NCI-H526 treated with DMSO at 0.1 percent for 48 hours (cell line): ENCODE results near the gene IFITM2.
"Not testable (repeated sequence)": the region's sequence is repeated elsewhere in the genome, so short reads cannot be mapped to it uniquely, and the experiment has no call there.

Experiments used
- DNase-seq: peaks from one replicate; lab custom pipeline; 2025; lab: John Stamatoyannopoulos, UW

IFITM2 gene

DNA sequence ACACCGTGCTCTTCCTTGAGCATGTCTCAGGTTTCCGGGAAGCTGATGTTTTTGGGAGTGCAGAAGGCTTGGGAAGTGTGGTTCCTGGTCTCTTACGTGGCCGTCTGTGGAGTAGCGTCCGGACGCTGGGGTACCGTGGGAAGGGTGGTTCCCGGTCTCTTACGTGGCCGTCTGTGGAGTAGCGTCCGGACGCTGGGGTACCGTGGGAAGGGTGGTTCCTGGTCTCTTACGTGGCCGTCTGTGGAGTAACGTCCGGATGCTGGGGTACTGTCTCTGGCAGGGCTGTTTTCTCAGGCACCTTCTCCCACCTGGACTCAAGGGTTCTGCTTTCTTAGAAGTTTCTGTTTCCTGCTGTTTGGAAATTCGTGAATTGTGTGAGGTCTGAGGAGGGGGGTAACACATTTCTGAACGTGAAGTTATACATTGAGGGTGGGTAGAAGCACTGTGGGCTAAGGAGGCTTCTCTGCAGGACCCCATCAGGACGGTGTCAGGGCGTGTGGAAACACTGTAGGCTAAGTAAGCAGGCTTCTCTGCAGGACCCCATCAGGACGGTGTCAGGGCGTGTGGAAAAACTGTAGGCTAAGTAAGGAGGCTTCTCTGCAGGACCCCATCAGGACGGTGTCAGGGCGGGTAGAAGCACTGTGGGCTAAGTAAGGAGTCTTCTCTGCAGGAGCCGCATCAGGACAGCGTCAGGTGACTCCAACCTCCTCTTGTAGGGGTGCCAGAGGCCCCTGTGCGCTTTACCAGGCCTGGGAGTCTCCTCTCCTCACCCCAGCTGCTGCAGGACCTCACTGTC is 18.4 kb downstream of the IFITM2 start:
- DNase-seq: no peak

DNA sequence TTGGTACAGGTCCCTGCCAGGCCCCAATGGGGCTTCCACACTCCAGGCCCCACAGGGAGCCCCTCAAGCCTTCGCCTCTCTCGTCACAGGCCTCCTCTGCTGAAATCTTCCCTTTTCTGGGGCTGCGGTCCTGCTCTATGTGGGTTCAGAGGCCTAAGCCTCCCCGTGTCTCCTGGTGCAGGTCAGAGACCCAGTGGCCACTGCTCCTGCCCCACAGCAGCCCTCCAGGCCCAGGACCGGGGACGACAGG is 18.9 kb downstream of the IFITM2 start:
- DNase-seq: no peak

DNA sequence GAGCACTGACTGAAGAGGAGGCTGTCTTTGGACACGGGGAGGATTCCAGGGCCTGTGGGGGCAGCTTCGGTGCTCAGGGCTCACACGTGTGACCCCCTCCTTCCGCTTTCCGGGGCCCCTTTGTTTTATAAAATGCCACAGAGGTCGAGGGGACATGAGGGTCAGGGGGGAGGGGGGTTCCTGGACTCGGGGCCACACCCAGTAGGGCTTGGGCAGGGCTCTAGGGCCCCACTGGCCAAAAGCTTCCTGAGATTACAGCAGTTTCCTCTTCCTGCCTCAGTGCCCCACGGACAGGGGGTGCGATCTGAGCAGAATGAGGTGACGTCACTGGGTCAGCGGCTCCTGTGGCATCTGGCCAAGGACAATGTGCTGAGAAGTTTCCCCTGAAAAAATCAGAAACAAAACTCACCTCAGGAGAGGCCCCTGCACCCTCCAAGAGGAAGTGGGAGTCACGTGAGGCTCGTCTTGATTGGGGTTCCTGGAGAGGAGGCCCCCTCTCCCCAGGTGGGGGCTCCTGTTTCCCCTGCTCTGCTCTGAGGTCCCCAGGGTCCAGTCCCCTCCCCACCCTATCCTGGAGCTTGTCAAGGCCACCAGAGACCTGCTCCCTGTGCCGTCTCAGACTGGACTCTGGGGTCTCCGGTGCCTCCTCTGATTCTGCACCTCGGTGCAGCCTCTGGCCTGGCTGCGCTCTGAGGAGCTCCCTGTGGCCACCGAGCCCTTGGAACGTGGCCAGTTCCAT is 19.4 kb downstream of the IFITM2 start:
- DNase-seq: no peak

DNA sequence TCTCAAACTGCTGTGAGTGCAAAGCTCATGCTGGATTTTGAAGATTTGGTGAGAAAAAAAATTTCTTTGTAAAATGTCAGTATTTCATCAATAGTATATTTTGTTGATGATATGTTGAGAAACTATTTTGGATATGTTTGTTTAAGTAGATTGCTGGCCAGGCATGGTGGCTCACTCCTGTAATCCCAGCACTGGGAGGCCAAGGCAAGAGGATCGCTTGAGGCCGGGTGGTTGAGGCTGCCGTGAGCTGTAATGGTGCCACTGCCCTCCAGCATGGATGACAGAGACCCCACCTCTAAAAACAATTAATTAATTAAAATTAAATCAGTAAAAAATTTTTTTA is 19.9 kb downstream of the IFITM2 start:
- DNase-seq: no peak

DNA sequence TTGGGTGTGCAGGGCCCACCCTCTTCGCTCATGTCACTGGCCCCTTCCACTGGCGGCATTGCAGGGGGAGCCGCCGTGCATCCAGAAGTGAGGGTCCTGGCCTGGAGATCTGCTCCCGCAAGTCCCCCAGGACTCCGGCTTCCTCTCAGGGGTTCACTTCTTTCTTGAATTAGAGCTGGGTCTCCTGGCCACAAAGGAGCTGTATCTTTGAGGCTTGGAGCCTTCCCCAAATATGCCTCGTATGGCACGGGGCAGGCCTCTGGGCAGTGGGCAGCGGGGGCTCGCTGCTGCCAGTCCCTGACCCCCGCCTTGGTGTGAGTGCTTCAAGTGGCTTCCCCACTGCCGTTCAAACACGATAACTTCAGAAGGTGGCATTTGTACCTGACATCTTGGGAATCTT is 20.4 kb downstream of the IFITM2 start:
- no peak for DNase-seq

DNA sequence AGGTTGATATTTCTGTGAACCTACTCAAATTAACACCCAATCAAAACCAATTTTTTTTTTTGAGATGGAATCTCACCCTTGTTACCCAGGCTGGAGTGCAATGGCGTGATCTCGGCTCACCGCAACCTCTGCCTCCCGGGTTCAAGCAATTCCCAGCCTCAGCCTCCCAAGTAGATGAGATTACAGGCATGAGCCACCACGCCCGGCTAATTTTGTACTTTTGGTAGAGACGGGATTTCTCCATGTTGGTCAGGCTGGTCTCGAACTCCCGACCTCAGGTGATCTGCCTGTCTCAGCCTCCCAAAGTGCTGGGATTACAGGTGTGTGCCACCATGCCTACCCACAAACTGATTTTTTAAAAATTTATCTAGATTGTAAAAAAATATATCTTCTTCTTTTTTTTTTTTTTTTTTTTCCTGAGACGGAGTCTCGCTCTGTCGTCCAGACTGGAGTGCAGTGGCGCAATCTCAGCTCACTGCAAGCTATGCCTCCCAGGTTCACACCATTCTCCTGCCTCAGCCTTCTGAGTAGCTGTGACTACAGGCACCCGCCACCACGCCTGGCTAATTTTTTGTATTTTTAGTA is 21.0 kb downstream of the IFITM2 start:
- DNase-seq: not testable (repeated sequence)

DNA sequence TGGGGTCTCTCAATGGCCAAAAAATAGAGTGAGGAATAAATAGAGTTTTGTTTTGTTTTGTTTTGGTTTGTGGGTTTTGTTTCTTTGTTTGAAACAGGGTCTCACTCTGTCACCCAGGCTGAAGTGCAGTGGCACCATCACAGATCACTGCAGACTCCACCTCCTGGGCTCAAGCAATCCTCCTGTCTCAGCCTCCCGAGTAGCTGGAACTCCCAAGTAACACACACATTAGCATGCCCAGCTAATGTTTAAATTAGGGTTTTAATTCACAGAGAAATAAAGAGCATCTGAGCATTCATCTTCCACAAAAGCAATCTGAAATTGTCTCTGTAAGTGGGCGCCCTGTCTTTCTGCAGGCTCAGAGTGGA is 22.3 kb downstream of the IFITM2 start:
- DNase-seq: no peak

DNA sequence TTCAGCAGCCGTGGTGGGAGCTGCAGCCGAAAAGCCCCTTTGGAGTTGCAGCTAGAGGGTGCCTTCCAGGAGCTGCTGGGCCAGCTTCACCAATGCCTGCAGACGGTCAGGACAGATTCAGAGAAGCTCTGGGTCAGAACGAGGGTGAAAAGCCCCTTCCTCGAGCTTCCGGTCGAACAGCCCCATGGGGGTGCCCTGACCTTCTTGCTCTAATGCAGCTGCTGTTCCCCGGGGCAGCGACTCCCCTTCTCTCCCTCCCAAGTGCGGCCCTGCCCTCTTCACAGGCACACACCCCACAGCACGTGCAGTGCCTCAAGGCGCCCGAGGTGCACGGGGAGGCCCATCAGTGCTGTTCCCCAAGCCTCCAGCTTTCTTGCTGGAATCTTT is 22.7 kb downstream of the IFITM2 start:
- no peak for DNase-seq

DNA sequence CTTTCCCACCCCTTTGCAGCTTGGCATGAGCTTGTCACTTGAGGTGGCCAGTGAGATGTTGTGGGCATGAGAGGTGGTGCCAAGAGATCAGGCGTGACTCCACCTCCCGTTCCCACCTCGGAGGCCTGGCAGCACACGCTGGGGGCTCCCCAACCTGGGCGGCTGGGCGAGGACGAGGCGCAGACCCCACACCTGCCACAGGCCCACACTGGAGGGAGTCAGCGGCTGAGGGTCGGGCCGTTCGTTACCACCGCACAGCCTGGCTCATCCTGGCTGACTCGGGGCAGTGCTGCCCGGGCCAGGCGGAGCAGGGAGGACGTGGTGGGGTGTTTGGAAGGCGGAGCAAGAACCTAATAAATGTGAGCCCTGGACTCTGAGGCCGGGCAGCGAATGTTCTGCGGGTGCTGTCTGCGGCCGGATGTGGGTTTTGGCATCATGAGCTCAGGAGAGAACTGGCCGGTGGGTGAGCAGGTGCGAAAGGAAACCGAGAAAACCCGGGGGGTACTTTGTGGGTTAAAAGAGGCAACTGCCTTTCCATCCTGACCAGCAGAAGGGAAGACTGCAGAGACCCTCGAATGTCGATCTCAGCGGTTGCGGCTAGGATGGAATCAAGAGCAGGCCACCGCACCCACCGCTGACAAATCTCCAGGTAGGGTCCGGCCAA is 23.2 kb downstream of the IFITM2 start:
- no peak for DNase-seq

DNA sequence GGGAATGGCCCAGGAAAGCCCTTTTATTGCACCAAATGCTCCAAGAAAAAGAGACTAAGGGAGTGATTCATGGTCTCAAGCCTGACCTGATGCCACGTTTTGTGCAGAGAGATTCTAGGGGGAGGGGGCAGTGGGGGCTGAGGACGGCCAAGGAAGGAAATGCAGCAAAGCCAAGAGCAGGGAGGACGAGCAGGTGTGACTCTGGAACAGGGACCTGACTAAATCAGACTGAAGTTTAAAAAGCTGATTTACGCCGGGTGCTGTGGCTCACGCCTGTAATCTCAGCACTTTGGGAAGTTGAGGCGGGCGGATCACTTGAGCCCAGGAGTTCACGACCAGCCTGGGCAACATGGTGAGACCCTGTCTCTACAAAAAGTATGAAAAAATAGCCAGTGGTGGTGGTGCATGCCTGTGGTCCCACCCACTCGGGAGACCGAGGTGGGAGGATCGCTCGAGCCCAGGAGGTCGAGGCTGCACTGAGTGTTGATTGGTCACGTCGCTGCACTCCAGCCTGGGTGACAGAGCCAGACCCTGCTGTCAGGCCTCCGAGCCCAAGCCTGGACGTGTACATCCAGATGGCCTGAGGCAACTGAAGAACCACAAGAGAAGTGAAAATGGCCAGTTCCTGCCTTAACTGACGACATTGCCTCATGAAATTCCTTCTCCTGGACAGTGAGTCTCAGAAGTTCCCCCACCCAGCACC is 23.9 kb downstream of the IFITM2 start:
- no peak for DNase-seq

DNA sequence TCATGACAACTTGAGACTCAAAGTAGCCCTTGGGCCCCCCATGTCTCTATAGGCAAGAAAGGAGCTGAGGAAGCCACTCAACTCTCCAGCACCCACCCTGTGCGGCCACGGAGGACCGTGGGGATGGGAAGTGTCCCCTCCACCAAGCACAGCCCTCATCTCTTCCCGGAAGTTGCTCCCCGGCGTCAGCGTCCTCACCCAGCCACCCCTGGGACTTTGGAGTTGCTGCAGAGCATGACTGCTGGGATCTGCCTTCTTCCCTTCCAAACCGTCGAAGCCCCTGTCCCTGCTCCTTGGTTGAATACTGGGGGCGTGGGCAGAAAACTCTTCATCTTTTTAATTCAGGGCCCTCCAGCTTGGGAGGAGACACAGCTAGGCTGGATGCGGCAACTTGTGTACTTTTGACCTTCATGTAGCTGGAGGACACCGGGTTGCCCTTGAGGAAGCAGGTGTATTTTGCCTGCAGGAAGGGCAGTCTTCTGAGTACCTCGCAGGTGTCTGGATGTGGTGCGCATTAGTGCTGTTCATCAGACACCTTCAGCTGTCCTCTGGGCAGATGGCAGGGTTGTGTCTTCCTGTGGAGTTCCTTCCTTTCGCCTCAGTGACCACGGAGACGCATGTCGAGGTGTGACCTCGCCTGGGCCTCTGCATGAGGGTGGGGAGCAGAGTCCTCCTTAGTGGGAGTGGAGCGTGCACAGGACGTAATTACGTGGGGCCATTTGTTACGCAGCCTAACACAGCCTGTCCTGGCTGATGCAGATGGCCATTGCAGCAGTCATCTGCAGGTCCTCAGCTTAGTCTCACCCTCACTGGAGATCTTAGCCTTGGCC is 25.2 kb downstream of the IFITM2 start:
- DNase-seq: no peak

DNA sequence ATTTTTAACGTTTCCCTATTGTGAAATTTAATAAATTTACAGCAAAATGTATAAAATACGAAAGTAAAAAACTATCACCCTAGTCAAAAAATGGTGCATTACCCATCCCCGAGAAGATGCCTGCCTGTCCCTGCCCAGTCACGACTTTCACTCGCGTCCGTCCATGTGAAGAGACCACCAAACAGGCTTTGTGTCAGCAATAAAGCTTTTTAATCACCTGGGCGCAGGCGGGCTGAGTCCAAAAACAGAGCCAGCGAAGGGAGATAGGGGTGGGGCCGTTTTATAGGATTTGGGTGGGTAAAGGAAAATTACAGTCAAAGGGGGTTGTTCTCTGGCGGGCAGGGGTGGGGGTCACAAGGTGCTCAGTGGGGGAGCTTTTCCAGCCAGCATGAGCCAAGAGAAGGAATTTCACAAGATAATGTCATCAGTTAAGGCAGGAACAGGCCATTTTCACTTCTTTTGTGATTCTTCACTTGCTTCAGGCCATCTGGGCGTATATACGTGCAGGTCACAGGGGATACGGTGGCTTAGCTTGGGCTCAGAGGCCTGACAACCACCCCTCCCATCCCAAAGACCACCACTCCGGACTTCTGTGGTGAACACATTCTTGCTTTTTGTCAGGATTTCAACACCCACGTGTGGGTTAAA is 26.1 kb downstream of the IFITM2 start:
- DNase-seq: not testable (repeated sequence)

DNA sequence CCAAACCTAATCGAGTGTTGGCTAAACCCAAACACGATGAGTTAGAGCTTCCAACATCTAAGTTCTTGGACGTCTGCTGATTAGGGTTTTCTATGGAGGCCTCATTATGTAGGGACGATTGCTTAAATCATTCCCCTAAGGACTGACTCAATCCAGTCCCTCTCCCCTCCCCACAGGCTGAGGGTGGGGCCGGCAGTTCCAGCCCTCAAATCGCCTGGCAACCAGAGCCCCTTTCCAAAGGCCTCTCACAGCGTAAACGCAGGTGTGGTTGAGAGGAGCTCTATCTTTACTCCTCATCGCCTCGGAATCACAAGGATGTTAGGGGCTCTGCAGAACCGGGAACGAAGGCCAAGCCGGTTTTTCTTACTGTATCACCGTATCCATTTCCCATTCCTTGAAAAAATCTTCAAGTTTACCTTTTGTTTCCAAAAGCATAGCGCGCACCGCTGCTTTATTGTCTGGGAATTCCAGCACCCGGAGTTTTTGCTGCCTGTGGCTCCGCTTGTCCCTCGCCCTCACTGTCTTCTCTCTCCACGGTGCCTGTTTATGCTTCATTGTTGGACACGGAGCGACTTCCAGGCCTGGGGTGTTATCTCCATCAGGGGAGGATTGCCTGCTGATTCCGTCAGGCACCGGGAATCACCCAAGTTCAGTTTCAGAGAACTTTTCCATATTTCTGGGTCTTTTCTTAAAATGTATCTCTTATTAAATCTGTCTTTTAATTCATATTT is 26.8 kb downstream of the IFITM2 start:
- DNase-seq: peak; percentile 47

DNA sequence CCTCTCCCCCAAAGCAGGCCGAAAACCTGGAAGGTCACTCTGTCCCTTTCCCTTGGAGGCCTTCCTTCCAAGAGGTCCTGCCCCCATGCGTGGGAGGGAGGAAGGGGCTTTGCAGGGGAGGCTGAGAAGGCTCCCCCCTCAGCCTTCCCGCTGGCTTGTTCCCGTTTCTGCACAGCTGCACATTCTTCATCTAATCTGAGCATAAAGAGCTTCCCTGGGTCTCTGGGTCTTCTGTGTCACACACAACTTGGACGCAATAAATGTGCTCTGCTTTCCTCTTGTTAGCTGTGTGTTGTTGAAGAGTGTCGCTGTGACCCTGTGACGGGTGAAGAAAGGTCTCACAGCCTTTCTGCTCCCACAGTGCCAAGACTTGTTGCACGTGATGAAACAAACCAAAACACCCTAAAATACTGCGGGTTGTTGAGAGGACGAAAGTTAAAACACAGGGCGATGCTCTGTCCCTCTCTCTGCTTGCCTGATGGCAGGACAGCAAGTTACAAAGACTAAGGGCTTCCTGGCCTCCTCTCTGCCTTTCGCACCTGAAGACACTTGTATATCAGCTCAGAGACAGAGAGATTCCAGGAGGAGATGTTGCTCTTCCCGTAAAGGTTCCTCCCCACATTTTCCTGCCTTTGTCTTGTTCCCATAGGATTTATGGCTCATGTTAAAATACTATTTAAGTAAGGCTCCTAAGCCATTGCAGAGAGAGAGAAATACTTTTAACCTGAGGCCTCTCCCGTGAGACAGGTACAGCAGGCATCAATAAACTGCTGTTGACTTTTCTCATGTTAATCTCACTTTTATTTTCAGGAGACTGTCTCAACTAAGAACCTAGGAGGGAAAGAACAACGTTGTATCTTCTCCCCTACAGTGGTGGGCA is 28.4 kb downstream of the IFITM2 start:
- no peak for DNase-seq

DNA sequence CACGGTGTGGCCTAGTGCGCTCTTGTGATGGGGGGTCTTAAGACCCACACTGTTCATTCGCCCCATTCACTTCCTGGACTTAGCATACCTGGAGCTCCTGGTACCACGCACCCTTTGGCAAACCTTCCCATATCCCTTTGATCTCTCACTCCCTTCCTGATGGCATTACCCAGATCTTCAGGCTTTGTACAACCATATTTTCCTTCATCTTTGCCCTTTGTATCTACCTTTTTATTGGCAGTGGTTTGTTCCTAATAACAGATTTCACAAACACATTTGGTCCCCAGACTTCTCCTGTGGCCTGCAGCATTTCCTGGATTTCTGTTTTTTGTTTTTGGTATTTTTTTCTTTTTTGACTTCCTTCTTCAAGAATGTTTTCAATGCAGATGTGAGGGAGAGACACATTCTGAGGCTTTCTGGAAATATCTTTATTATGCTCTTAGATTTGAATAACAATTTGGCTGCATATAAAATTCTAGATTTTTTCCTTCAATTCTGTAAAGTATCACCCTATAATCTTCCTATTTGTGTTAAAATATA is 29.1 kb downstream of the IFITM2 start:
- no peak for DNase-seq

DNA sequence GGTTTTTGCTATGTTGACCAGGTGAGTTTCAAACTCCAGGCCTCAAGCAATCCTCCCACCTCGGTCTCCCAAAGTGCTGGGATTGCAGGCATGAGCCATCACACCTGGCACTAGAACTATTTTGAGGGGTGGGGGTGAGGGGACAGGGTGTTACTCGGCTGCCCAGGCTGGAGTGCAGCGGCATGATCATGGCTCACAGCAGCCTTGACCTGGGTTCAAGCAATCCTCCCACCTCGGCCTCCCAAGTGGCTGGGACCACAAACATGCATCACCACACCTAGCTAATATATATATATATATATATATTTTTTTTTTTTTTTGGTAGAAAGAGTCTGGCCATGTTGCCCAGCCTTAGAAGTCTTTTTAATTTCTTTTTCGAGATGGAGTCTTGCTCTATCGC is 30.1 kb downstream of the IFITM2 start:
- DNase-seq: no peak

DNA sequence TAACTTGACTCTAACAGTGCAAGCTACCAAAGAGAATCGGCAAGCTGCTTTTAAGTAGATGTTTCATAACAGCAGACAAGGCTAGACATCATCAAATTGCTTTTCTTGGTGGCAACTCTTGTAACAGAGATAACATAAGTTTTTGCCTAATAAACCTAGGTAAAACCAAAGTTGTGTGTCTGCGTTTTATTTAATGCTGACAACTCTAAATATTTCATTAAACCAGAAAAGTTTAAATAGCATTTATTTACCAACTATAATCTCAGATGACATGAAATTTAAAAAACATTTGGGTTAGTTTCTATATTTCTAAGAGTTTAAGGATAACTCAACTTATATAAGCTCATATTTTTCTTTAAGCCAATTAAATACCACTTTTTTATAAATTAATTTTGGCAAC is 32.3 kb downstream of the IFITM2 start:
- DNase-seq: no peak

DNA sequence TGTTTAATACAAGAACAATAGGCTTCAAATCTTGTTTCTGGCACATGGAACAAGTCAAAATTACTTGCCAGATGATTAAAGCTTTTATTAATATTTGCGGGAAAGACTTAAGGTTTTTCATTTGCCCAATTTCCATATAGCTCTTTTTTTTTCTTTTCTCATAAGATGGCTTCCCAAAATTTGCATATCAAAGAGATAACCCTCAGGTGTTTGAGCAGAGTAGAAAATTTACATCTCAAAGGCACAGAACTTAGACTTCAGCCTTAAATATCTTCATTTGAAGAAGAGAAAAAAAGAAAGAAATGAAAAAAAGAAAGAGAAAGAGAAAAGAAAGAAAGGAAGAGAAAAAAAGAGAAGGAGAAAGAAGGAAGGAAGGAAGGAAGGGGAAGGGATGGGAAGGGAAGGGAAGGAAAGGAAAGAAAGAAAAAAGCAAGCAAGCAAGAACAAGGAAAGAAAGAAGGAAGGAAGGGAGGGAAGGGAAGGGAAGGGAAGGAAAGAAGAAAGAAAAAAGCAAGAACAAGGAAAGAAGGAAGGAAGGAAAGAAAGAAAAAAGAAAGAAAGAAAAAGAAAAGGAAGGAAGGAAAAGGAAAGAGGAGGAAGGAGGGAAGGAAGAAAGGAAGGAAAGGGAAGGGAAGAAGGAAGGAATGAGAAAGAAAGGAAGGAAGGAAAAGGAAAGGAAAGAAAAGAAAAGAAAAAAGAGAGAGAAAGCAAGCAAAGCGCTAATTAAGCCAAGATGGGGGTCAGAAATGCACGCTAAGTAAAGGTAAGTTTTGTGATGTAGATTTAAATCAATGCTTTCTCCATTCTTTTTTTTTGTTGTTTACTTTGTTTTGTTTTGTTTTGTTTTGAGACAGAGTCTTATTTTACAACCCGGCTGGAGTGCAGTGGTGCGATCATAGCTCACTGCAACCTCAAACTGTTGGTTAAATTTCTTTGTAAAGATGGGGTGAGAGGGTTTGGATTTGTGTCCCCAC is 33.2 kb downstream of the IFITM2 start:
- DNase-seq: peak; percentile 30
